GM12873 (cell line): ENCODE measurements around the gene CRYBG1.

ENCODE experiments used
- CTCF ChIP-seq: IDR thresholded peaks from 2 replicates; pipeline ENCODE4 v1.5.1; 2012; ENCODE audit warnings: low read depth, mild to moderate bottlenecking, moderate library complexity, low read length, control low read depth; ENCODE audit not compliant: insufficient read depth; ENCODE audit errors: missing control alignments

The CRYBG1 gene

GRCh38 chr6:106525107-106525881 lies 164.8 kb downstream of the CRYBG1 start:
- TF ChIP-seq CTCF, result no peak

- no peak for TF ChIP-seq CTCF
Observed at GRCh38 chr6:106525882-106526275, 165.4 kb downstream of the CRYBG1 start.

- no peak for TF ChIP-seq CTCF
Observed at GRCh38 chr6:106527117-106527516, 166.6 kb downstream of the CRYBG1 start.

- no peak for TF ChIP-seq CTCF
Observed at GRCh38 chr6:106527979-106528378, 167.5 kb downstream of the CRYBG1 start.

- no peak for TF ChIP-seq CTCF
Observed at GRCh38 chr6:106528521-106528920, 168.0 kb downstream of the CRYBG1 start.

GRCh38 chr6:106529438-106529837 lies 168.9 kb downstream of the CRYBG1 start:
- TF ChIP-seq CTCF, result no peak

GRCh38 chr6:106530026-106530425 lies 169.5 kb downstream of the CRYBG1 start:
- TF ChIP-seq CTCF, result no peak
